Liver (tissue), 3 donors: ENCODE data around the gene MYOM3.

Experiments
- CTCF ChIP-seq: fragments of 150-350 bp; IDR thresholded peaks from 2 replicates; pipeline ENCODE4 v1.5.1; 2017; ENCODE audit warnings: improper control_type of control experiment, low read depth, low read length; ENCODE audit not compliant: missing input control
- GABPA ChIP-seq, 2 donors: IDR thresholded peaks in 1 of 2; conservative IDR thresholded peaks in 1 of 2; 2 replicates each; pipeline ENCODE4 v1.6.1; 2016; ENCODE audit warnings: antibody characterized with exemption in 2 of 2, mild to moderate bottlenecking in 1 of 2, moderate library complexity in 1 of 2
- HNF4G ChIP-seq: IDR thresholded peaks from 2 replicates; pipeline ENCODE4 v1.6.1; 2016; ENCODE audit warnings: antibody characterized with exemption
- JUND ChIP-seq, 2 donors: IDR thresholded peaks; 2 replicates each; pipeline ENCODE4 v1.6.1; 2016; ENCODE audit warnings: antibody characterized with exemption in 2 of 2
- MAX ChIP-seq: IDR thresholded peaks from 2 replicates; pipeline ENCODE4 v1.6.1; 2016; ENCODE audit warnings: antibody characterized with exemption
- RAD21 ChIP-seq, 2 donors: IDR thresholded peaks; 2 replicates each; pipeline ENCODE4 v1.6.1; 2016; ENCODE audit warnings: antibody characterized with exemption in 2 of 2, mild to moderate bottlenecking in 2 of 2
- REST ChIP-seq: IDR thresholded peaks from 2 replicates; pipeline ENCODE4 v1.6.1; 2016; ENCODE audit warnings: antibody characterized with exemption, mild to moderate bottlenecking
- RXRA ChIP-seq, 2 donors: IDR thresholded peaks; 2 replicates each; pipeline ENCODE4 v1.6.1; 2017 to 2018; ENCODE audit warnings: antibody characterized with exemption in 2 of 2, mild to moderate bottlenecking in 1 of 2
- SP1 ChIP-seq: IDR thresholded peaks from 2 replicates; pipeline ENCODE4 v1.6.1; 2018; ENCODE audit warnings: antibody characterized with exemption, mild to moderate bottlenecking
- TAF1 ChIP-seq: conservative IDR thresholded peaks from 2 replicates; pipeline ENCODE4 v1.6.1; 2016; ENCODE audit warnings: antibody characterized with exemption, mild to moderate bottlenecking
- YY1 ChIP-seq: IDR thresholded peaks from 2 replicates; pipeline ENCODE4 v1.6.1; 2016; ENCODE audit warnings: antibody characterized with exemption, mild to moderate bottlenecking
- donor health status: healthy.
- donor health status: healthy.

- TF ChIP-seq SP1 (peak; percentile 64), CTCF (no peak), RXRA (IDR thresholded peaks at IDR 0.05) (peak in 1 of 2 donors; percentile 56), TAF1 (no peak), MAX (no peak), JUND (IDR thresholded peaks at IDR 0.05) (peak; percentile 25 to 26), RAD21 (IDR thresholded peaks at IDR 0.05) (peak in 1 of 2 donors; percentile 31), GABPA (IDR thresholded peaks at IDR 0.05 in 1 of 2, conservative IDR thresholded peaks at IDR 0.05 in 1 of 2) (no peak), REST (no peak), YY1 (no peak), HNF4G (peak; percentile 23)
These were observed 8.2 kb upstream of the MYOM3 start for GRCh38 chr1:24119859-24120756.
